Adrenal gland (tissue), 5 donors: ENCODE results near the gene SIRT5.

Experiments
- CTCF ChIP-seq, 6 experiments: fragments of 450-650 bp in 4 of 6; fragments of 200-600 bp in 2 of 6; sonication (generic) in 1 of 6; IDR thresholded peaks; 1 replicate in 5 of 6; 2 replicates in 1 of 6; pipeline versions ENCODE4 v1.5.1 to v1.8.0; 2016 to 2021; ENCODE audit warnings: antibody characterized with exemption in 6 of 6, mild to moderate bottlenecking in 2 of 6, moderate library complexity in 1 of 6
- POLR2A ChIP-seq, 2 donors: fragments of 450-650 bp; IDR thresholded peaks; one replicate each; pipeline ENCODE4 v1.6.1; 2017; ENCODE audit warnings: antibody characterized with exemption in 2 of 2, mild to moderate bottlenecking in 2 of 2, moderate library complexity in 1 of 2
- donor health status: DM: no; HTN: no; CAD: no.

- no peak for TF ChIP-seq CTCF (IDR thresholded peaks at IDR 0.05)
- TF ChIP-seq POLR2A (IDR thresholded peaks at IDR 0.05), result no peak
Measured at GRCh38 chr6:13649393-13649792, 75.0 kb downstream of the SIRT5 start.
